Measurements from ENCODE around the gene ATP12A.

The ATP12A gene

GRCh38 chr13:24734950-24735349 lies 54.7 kb downstream of the ATP12A start:
- DNase-seq (ENCODE audit: low spot score), result no peak

- DNase-seq (ENCODE audit: low spot score), result no peak
Measured at GRCh38 chr13:24737042-24737441, 56.8 kb downstream of the ATP12A start.

GRCh38 chr13:24738366-24738847 lies 58.2 kb downstream of the ATP12A start:
- no peak for DNase-seq (ENCODE audit: low spot score)

GRCh38 chr13:24740014-24740890 lies 60.0 kb downstream of the ATP12A start:
- DNase-seq (ENCODE audit: low spot score), result no peak

GRCh38 chr13:24741016-24741662 lies 60.9 kb downstream of the ATP12A start:
- DNase-seq (ENCODE audit: low spot score), result no peak

- DNase-seq (ENCODE audit: low spot score), result no peak
Measured at GRCh38 chr13:24741791-24742190, 61.6 kb downstream of the ATP12A start.

GRCh38 chr13:24742294-24742693 lies 62.1 kb downstream of the ATP12A start:
- no peak for DNase-seq (ENCODE audit: low spot score)

GRCh38 chr13:24742977-24743376 lies 62.8 kb downstream of the ATP12A start:
- DNase-seq (ENCODE audit: low spot score), result no peak

- DNase-seq (ENCODE audit: low spot score), result no peak
Measured at GRCh38 chr13:24744247-24744646, 64.0 kb downstream of the ATP12A start.

- no peak for DNase-seq (ENCODE audit: low spot score)
Measured at GRCh38 chr13:24745516-24745860, 65.3 kb downstream of the ATP12A start.

GRCh38 chr13:24745861-24746617 lies 65.8 kb downstream of the ATP12A start:
- DNase-seq (ENCODE audit: low spot score), result no peak

GRCh38 chr13:24746618-24747247 lies 66.5 kb downstream of the ATP12A start:
- DNase-seq (ENCODE audit: low spot score), result no peak

GRCh38 chr13:24747248-24748060 lies 67.2 kb downstream of the ATP12A start:
- DNase-seq (ENCODE audit: low spot score), result no peak

- DNase-seq (ENCODE audit: low spot score), result no peak
Measured at GRCh38 chr13:24748061-24748400, 67.8 kb downstream of the ATP12A start.

GRCh38 chr13:24759197-24759596 lies 79.0 kb downstream of the ATP12A start:
- no peak for DNase-seq (ENCODE audit: low spot score)
